GM18498 (cell line): ENCODE measurements around the gene OR51F2.
"Not testable (repeated sequence)": the region's sequence is repeated elsewhere in the genome, so short reads cannot be mapped to it uniquely, and the experiment has no call there.

Experiments used
- ATAC-seq: cut with Tn5 transposase; IDR thresholded peaks from one replicate; pipeline ENCODE4 v1.9.1; 2021; ENCODE audit warnings: mild to moderate bottlenecking, moderate library complexity; ENCODE audit not compliant: unreplicated experiment

The OR51F2 gene

GRCh38 chr11:4821021-4821420 lies at the start of gene OR51F2:
Gene OR51F2 (plus strand): TSS chr11:4821321. CDS start chr11:4821422, 101 bp downstream.
- no peak for ATAC-seq

- ATAC-seq = no peak
Observed at GRCh38 chr11:4782454-4782853, 38.7 kb upstream of the OR51F2 start.

- ATAC-seq = no peak
Observed at GRCh38 chr11:4797206-4797605, 23.9 kb upstream of the OR51F2 start.

GRCh38 chr11:4798427-4799183 lies 22.5 kb upstream of the OR51F2 start:
- no peak for ATAC-seq

GRCh38 chr11:4801316-4801715 lies 19.8 kb upstream of the OR51F2 start:
- not testable (repeated sequence) for ATAC-seq

- ATAC-seq = no peak
Observed at GRCh38 chr11:4804280-4804679, 16.8 kb upstream of the OR51F2 start, which contains the start of gene OR52R1. Gene OR52R1 (minus strand): TSS chr11:4804380. CDS start chr11:4804380, 0 bp downstream.

- ATAC-seq = no peak
Observed at GRCh38 chr11:4808476-4808875, 12.6 kb upstream of the OR51F2 start.

GRCh38 chr11:4809246-4809645 lies 11.9 kb upstream of the OR51F2 start:
- no peak for ATAC-seq

- no peak for ATAC-seq
Observed at GRCh38 chr11:4825132-4825531, 4.0 kb downstream of the OR51F2 start.

- ATAC-seq = no peak
Observed at GRCh38 chr11:4826425-4826824, 5.3 kb downstream of the OR51F2 start.

GRCh38 chr11:4830346-4830745 lies 9.2 kb downstream of the OR51F2 start:
- no peak for ATAC-seq

- ATAC-seq = no peak
Observed at GRCh38 chr11:4830909-4831308, 9.8 kb downstream of the OR51F2 start.

GRCh38 chr11:4839851-4840549 lies 18.9 kb downstream of the OR51F2 start:
- ATAC-seq = no peak

- ATAC-seq = no peak
Observed at GRCh38 chr11:4848908-4849532, 27.9 kb downstream of the OR51F2 start, which contains the start of gene OR51S1. Gene OR51S1 (minus strand): TSS chr11:4849208. CDS start chr11:4849208, 0 bp downstream.

GRCh38 chr11:4851033-4851432 lies 29.9 kb downstream of the OR51F2 start:
- ATAC-seq = no peak

GRCh38 chr11:4854286-4854685 lies 33.2 kb downstream of the OR51F2 start:
- ATAC-seq = not testable (repeated sequence)

- ATAC-seq = no peak
Observed at GRCh38 chr11:4862447-4863236, 41.5 kb downstream of the OR51F2 start.

- no peak for ATAC-seq
Observed at GRCh38 chr11:4863876-4864275, 42.8 kb downstream of the OR51F2 start.

GRCh38 chr11:4865855-4866254 lies 44.7 kb downstream of the OR51F2 start:
- ATAC-seq = no peak
